OCI-M2 (cell line): ENCODE measurements around the gene PSPN.
"Not testable (repeated sequence)": the region's sequence is repeated elsewhere in the genome, so short reads cannot be mapped to it uniquely, and the experiment has no call there.

Source experiments
- DNase-seq: peaks from one replicate; lab custom pipeline; 2025; ENCODE audit not compliant: unreplicated experiment; lab: John Stamatoyannopoulos, UW

The PSPN gene

GRCh38 chr19:6402837-6403608 lies 27.3 kb upstream of the PSPN start:
- no peak for DNase-seq

GRCh38 chr19:6402058-6402457 lies 26.3 kb upstream of the PSPN start:
- no peak for DNase-seq

GRCh38 chr19:6400062-6400944 lies 24.6 kb upstream of the PSPN start:
- DNase-seq = not testable (repeated sequence)

- no peak for DNase-seq
Observed at GRCh38 chr19:6396305-6396704, 20.6 kb upstream of the PSPN start.

- no peak for DNase-seq
Observed at GRCh38 chr19:6394831-6395230, 19.1 kb upstream of the PSPN start.

DNA sequence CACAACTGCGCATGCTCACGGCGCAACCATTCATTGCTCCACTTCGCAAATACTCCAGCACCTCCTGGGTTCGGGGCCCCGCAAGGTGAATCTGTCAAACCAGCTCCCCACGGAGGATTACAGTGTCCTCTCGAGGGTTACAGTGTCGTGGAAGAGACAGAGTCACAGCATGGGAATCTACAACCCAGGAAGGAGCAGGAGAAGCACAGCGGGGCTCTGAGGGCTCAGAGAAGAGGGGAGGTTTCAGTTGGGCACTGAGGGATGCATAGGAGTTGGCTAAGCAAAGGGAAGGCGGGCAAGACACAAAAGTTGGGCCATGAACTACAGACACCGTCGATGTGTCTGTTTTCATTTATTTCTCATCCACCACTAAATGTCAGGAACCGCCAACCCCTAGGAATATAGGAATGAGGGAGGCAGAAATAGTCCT lies 18.3 kb upstream of the PSPN start:
- DNase-seq = no peak

GRCh38 chr19:6393074-6393982 lies 17.6 kb upstream of the PSPN start, which contains the start of gene GTF2F1:
GTF2F1 (minus strand) TSS chr19:6393164; CDS start chr19:6392995, 169 bp downstream.
- DNase-seq = peak; percentile 86

DNA sequence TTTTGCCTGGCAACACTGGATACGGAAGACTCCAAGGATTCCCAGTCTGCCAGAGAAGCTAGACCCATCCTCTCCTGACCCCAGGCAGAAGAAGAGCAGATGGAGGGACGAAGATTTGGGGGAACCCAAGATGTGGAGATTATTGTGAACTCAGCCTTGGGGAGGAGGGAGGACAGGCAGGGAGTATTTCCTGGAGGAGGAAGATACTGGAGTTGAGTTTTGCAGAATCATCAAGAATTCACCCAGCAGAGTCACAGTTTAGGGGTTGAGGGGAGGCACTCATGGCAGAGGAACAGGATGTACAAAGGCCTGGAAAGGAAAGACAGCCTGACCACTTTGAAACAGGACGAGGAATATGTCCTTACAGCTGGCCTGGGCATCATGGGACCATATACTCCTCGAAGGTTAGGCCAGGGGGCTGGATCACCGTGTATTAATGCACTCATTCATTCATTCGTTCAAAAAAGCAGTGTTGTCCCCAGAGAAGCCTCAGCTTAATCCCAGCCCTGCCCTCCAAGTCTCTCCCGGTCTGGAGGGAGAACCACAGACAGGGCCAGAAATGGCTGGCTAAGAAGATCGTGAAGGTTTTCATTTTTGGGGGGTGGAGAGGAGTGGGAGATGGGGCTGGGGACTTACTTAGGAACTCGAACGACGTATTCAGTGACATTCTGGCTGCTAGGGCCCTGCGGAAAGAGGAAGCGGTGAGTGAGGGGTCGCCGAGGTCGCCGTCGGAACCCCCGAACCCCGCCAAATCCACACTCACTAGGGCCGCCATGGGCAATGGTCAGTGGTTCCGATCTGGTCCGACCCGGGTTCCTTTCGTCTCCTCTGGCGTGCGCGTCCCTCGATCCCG lies 16.7 kb upstream of the PSPN start:
- DNase-seq = no peak

DNA sequence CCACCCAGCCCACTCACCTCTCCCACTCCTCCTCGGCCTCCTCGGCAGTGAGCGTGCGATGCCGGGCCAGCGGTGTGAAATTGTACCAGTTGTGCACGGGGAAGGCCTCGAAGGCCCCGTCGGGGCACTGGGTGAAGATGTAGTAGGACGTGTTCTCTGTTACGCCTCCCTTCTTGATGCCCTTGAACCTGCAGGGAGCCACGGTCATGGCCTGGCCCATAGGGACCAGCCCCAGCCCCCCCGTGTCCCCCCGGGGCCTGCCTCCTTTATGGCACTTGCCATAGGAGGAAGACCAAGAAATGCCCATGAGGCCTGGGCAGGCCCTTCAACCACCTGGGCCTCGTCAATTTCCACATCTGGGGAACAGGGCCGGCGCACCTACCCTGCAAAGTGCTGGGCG lies 11.6 kb upstream of the PSPN start:
- no peak for DNase-seq

DNA sequence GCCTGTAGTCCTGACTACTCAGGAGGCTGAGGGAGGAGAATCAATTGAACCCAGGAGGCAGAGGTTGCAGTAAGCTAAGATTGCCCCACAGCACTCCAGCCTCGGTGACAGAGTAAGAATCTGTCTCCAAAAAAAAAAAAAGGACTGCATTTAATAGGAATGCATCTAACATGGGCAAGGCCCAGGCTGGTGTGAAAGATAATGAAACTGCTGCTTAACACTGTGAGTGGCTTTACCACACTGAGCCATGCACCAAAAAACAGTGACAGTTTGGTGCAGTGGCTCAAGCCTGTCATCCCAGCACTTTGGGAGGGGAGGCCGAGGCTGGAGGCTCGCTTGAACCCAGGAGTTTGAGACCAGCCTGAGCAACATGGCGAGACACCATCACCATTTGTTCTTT lies 8.6 kb upstream of the PSPN start:
- DNase-seq = no peak

DNA sequence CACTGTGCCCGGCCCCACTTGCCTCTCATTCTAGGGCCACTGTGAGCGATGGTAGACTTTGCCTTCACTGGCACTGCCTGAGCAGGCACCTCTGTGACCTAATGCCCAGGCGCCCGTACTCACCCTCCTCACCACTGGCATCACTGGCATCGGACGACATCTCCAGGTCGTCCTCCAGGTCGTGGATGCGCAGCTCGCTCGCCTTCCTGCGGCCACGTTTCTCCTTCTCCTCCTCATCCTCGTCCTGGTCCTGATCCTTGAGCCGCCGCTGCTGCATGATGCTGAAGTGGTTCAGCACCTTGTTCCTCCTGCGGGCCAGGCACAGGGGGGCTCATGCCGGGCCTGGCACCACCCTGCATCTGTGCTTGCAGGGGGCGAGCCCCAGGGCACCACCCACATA lies 7.5 kb upstream of the PSPN start:
- no peak for DNase-seq

DNA sequence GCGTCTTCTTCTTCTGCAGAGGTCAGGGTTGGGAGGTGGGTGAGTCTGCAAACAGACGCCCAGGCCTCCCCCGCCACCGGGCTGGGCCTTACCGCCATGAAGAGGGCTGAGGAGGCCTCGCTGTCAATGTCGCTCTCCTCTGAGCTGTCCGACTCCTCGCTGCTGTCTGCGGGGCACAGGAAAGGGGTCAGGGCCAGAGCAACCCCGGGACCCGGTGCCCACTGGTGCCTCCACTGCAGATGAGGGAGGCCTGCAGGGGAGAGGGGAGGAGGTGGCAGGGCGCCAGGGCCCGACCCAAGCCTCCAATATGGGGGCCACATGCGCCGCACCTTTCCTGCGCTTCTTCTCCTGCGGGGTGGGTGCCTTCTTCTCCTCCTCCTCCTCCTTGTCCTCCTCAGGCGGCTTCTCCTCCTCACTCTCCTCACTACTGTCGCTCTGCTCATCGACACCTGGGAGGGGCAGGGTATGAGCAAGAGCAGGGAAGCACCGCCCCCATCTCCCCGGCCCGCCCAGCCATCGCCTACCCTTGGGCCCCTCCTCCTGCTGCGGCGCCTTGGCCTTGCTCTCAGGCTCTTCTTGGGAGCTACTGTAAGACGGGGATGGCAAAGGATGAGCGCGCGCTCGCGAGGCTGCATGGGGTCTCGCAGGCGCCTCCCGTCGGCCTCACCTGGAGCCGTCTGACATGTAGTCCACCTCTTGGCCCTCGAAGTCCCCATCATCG lies 5.5 kb upstream of the PSPN start:
- no peak for DNase-seq

GRCh38 chr19:6379744-6380143 lies 4.0 kb upstream of the PSPN start:
- no peak for DNase-seq

DNA sequence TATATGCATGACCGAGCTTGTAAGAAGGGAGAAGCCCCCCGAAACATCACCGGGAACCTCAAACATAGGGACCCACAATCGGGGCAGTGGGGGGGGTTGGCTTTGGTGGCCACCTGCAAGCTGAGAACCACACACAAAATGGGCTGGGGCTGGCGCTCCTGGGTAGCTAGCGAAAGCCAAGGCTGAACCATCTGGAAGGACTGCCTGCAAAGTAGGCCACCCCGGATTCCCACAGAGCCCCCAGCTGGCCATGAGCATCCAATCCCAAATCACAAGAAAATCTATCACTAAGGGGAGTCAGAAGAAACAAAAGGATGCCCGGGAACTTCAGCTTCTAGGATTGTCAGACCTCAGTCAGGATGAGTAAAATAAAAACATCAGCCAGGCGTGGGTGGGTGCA lies 2.8 kb upstream of the PSPN start:
- DNase-seq = no peak

GRCh38 chr19:6378041-6378440 lies 2.3 kb upstream of the PSPN start:
- DNase-seq = no peak

- no peak for DNase-seq
Observed at GRCh38 chr19:6376512-6377190, 918 bp upstream of the PSPN start.

GRCh38 chr19:6374711-6375410 lies 872 bp downstream of the PSPN start:
- no peak for DNase-seq

DNA sequence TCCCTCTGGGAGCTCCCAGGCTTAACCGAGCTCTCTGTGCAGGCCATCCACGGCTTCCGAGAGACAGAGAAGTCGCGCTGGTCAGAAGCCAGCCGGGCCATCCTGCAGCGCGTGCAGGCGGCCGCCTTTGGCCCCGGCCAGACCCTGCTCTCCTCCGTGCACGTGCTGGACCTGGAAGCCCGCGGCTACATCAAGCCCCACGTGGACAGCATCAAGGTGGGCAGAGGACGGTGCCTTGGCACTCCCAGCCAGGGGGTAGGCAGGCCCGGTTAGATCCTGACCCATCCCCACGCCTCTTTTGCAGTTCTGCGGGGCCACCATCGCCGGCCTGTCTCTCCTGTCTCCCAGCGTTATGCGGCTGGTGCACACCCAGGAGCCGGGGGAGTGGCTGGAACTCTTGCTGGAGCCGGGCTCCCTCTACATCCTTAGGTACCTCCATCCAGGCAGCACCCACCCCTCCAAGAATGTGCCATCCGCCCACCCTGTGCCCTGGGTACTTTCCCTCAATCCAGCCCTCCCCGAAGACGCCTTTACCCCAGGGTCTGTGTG lies 1.5 kb downstream of the PSPN start:
- DNase-seq = no peak
